Esophagus muscularis mucosa (tissue), 3 donors: Measurements from ENCODE around the gene NTM.

Source experiments
- CTCF ChIP-seq, 3 experiments: fragments of 200-600 bp in 2 of 3; fragments of 450-650 bp in 1 of 3; sonication (generic) in 2 of 3; IDR thresholded peaks; one replicate each; pipeline ENCODE4 v1.5.1; 2017 to 2019; ENCODE audit warnings: antibody characterized with exemption in 3 of 3, mild to moderate bottlenecking in 2 of 3, moderate library complexity in 1 of 3
- POLR2A ChIP-seq: fragments of 450-650 bp; IDR thresholded peaks from one replicate; pipeline ENCODE4 v1.6.1; 2017; ENCODE audit warnings: antibody characterized with exemption, moderate library complexity, mild to moderate bottlenecking, low read depth

- TF ChIP-seq CTCF (IDR thresholded peaks at IDR 0.05) (no peak), POLR2A (no peak)
These were observed 858.4 kb downstream of the NTM start for GRCh38 chr11:132228746-132229325.
